GM23248 (cell line): ENCODE data around the gene CTAG1A. TPM values are rescaled to one million over a fixed set of nuclear protein-coding genes. Genes with fewer than 3 reads are reported as not detected.

Experiments
- DNase-seq: peaks from one replicate; pipeline ENCODE4 v3.0.0-alpha.2; 2015
- H2AFZ ChIP-seq: fragments of 200-600 bp; sonication (generic); 2 replicates; pipeline ENCODE4 v1.6.1; 2016; ENCODE audit warnings: antibody characterized with exemption
- H3F3A ChIP-seq: fragments of 200-600 bp; sonication (generic); 2 replicates; pipeline ENCODE4 v1.6.1; 2016; ENCODE audit warnings: mild to moderate bottlenecking, antibody characterized with exemption, mixed run types; ENCODE audit not compliant: insufficient read depth
- H3K27ac ChIP-seq: fragments of 200-600 bp; sonication (generic); 2 replicates; pipeline ENCODE4 v1.5.1; 2016; ENCODE audit warnings: mild to moderate bottlenecking
- H3K27me3 ChIP-seq: fragments of 200-600 bp; sonication (generic); replicated peaks from 2 replicates; pipeline ENCODE4 v1.6.1; 2016; ENCODE audit warnings: mild to moderate bottlenecking; ENCODE audit not compliant: insufficient read depth
- H3K36me3 ChIP-seq: fragments of 200-600 bp; sonication (generic); 2 replicates; pipeline ENCODE4 v1.6.1; 2016; ENCODE audit warnings: low read depth, mild to moderate bottlenecking
- H3K4me1 ChIP-seq: fragments of 200-600 bp; sonication (generic); 2 replicates; pipeline ENCODE4 v1.6.1; 2016; ENCODE audit warnings: mild to moderate bottlenecking; ENCODE audit not compliant: insufficient read depth
- H3K4me2 ChIP-seq: fragments of 200-600 bp; sonication (generic); one replicate; pipeline ENCODE4 v1.6.1; 2016; ENCODE audit warnings: mild to moderate bottlenecking; ENCODE audit not compliant: unreplicated experiment
- H3K4me3 ChIP-seq: fragments of 200-600 bp; sonication (generic); 2 replicates; pipeline ENCODE4 v1.5.1; 2016; ENCODE audit warnings: mild to moderate bottlenecking
- H3K79me2 ChIP-seq: fragments of 200-600 bp; sonication (generic); 2 replicates; pipeline ENCODE4 v1.6.1; 2016; ENCODE audit warnings: mild to moderate bottlenecking; ENCODE audit not compliant: insufficient read depth
- H3K9ac ChIP-seq: fragments of 200-600 bp; sonication (generic); 2 replicates; pipeline ENCODE4 v1.6.1; 2016; ENCODE audit warnings: mild to moderate bottlenecking
- H3K9me2 ChIP-seq: fragments of 200-600 bp; sonication (generic); 2 replicates; pipeline ENCODE4 v1.6.1; 2016; ENCODE audit warnings: mixed run types, mild to moderate bottlenecking, moderate library complexity; ENCODE audit not compliant: insufficient read depth
- H3K9me3 ChIP-seq: fragments of 200-600 bp; sonication (generic); one replicate; pipeline ENCODE4 v1.6.1; 2017; ENCODE audit warnings: low read depth
- H4K20me1 ChIP-seq: fragments of 200-600 bp; sonication (generic); 2 replicates; pipeline ENCODE4 v1.6.0; 2016; ENCODE audit not compliant: insufficient read depth
- EZH2 ChIP-seq: fragments of 200-600 bp; sonication (generic); IDR thresholded peaks from 2 replicates; pipeline ENCODE4 v1.6.1; 2018; ENCODE audit warnings: antibody characterized with exemption, mild to moderate bottlenecking; ENCODE audit not compliant: insufficient read depth, poor library complexity, severe bottlenecking
- EZH2phosphoT487 ChIP-seq: fragments of 200-600 bp; sonication (generic); IDR thresholded peaks from 2 replicates; pipeline ENCODE4 v1.6.1; 2018; ENCODE audit warnings: antibody characterized with exemption, moderate library complexity, mild to moderate bottlenecking, low read depth; ENCODE audit not compliant: insufficient read depth
- WGBS, 2 experiments: methylation state at CpG; one replicate each; pipeline ENCODE4 v1.1.6; 2015 to 2017; ENCODE audit warnings: low lambda C conversion rate in 2 of 2, low coverage in 1 of 2; ENCODE audit errors: missing lambda C conversion rate in 2 of 2; 5-methylcytosine and 5-hydroxymethylcytosine counted together
- in situ Hi-C: fragments of 300-500 bp; cut with MboI; formaldehyde crosslinking; loops from 2 replicates; pipeline ENCODE4 v1.15.0; 2020
- polyA plus RNA-seq: library from polyadenylated mRNA; unstranded; fragments of >200 nt; fragmentation: Nextera tagmentation; extraction: Ambion mirVana; gene quantifications from 2 replicates; pipeline ENCODE4 v1.2.1, GENCODE V29; 2016
- total RNA-seq: library from RNA; depleted of rRNA; stranded (reverse); fragments of >200 nt; shearing (Covaris generic); gene quantifications from 2 replicates; pipeline ENCODE4 v1.2.3, GENCODE V29; 2014

CTAG1A gene
- total and polyA plus RNA-seq, 2 experiments from 2014 or later = not detected

GRCh38 chrX:154593201-154593600, 8.3 kb downstream of the CTAG1A start:
- Histone ChIP-seq H3K4me2 (no peak overlapping the region), H2AFZ (no peak overlapping the region), H3K4me1 (peaks cover 14% of the 10 kb centered on the region), H3K79me2 (no peaks in the 10 kb centered on the region), H3F3A (peaks cover 9% of the 10 kb centered on the region; the same call in 1 of the 2 replicates), H3K9ac (no peak overlapping the region), H4K20me1 (no peaks in the 10 kb centered on the region; the same call in 1 of the 2 replicates), H3K36me3 (no peaks in the 10 kb centered on the region), H3K27me3 (no peaks in the 10 kb centered on the region), H3K9me2 (no peaks in the 10 kb centered on the region), H3K9me3 (no peaks in the 10 kb centered on the region), H3K27ac (no peak overlapping the region), H3K4me3 (no peak overlapping the region)
- in situ Hi-C loops = loop anchor here (25.0 kb wide), 1 partner anchor 244 kb away; the partner anchor contains the start of gene SMIM9
- no peak for DNase-seq
- TF ChIP-seq EZH2phosphoT487 = no peak
- no peak for TF ChIP-seq EZH2
- 61 to 65% methylated on average over 4 to 5 of the region's 5 CpGs for WGBS, 2 experiments

- H3K36me3 ChIP-seq = no peaks in the 10 kb centered on the region
- in situ Hi-C loops = loop anchor here (25.0 kb wide), 1 partner anchor 243 kb away; the partner anchor contains the start of gene SMIM9
- H3K9me2 ChIP-seq = no peaks in the 10 kb centered on the region
- H3K4me2 ChIP-seq = no peak overlapping the region
- no peaks in the 10 kb centered on the region for H3K79me2 ChIP-seq
- H3K27ac ChIP-seq = no peak overlapping the region
- H3K9me3 ChIP-seq = no peaks in the 10 kb centered on the region
- no peak for DNase-seq
- peaks cover 9% of the 10 kb centered on the region; the same call in 1 of the 2 replicates for H3F3A ChIP-seq
- no peak overlapping the region for H3K9ac ChIP-seq
- no peak overlapping the region for H2AFZ ChIP-seq
- no peaks in the 10 kb centered on the region; the same call in 1 of the 2 replicates for H4K20me1 ChIP-seq
- WGBS, 2 experiments = 40 to 54% methylated on average over 4 of the region's 4 CpGs
- H3K4me1 ChIP-seq = peaks cover 14% of the 10 kb centered on the region
- no peak overlapping the region for H3K4me3 ChIP-seq
- no peak for TF ChIP-seq EZH2
- no peaks in the 10 kb centered on the region for H3K27me3 ChIP-seq
Measured at GRCh38 chrX:154594491-154594890, 9.6 kb downstream of the CTAG1A start.

- Histone ChIP-seq H3K4me2 (peak overlapping the region; percentile 12), H3K4me1 (peaks cover 17% of the 10 kb centered on the region), H3F3A (peaks cover 9% of the 10 kb centered on the region; the same call in 1 of the 2 replicates), H3K27me3 (no peaks in the 10 kb centered on the region), H4K20me1 (no peaks in the 10 kb centered on the region; the same call in 1 of the 2 replicates), H3K9me2 (no peaks in the 10 kb centered on the region), H3K9ac (0 out of 2 replicates have a peak overlapping the region, but pooled peaks have one; percentile 5), H3K9me3 (no peaks in the 10 kb centered on the region), H3K36me3 (no peaks in the 10 kb centered on the region), H3K4me3 (no peak overlapping the region), H3K79me2 (no peaks in the 10 kb centered on the region), H3K27ac (peak overlapping the region; percentile 52), H2AFZ (no peak overlapping the region; the same call in 1 of the 2 replicates)
- TF ChIP-seq EZH2phosphoT487 (no peak), EZH2 (no peak)
- 75 to 88% methylated on average over 2 of the region's 2 CpGs for WGBS, 2 experiments
- in situ Hi-C loops = loop anchor here (25.0 kb wide), 1 partner anchor 242 kb away; the partner anchor contains the start of gene SMIM9
- no peak for DNase-seq
Measured at GRCh38 chrX:154595559-154596249, 10.8 kb downstream of the CTAG1A start.

GRCh38 chrX:154596290-154596929, 11.5 kb downstream of the CTAG1A start:
- H3K36me3 ChIP-seq = no peaks in the 10 kb centered on the region
- H3K27ac ChIP-seq = peak overlapping the region; percentile 52
- in situ Hi-C loops = loop anchor here (25.0 kb wide), 1 partner anchor 241 kb away; the partner anchor contains the start of gene SMIM9
- 0% methylated on average over 2 to 3 of the region's 3 CpGs for WGBS, 2 experiments
- peak overlapping the region; percentile 12 for H3K4me2 ChIP-seq
- no peaks in the 10 kb centered on the region for H3K9me3 ChIP-seq
- H3F3A ChIP-seq = peaks cover 9% of the 10 kb centered on the region; the same call in 1 of the 2 replicates
- peak; percentile 73 for DNase-seq
- no peaks in the 10 kb centered on the region for H3K79me2 ChIP-seq
- 0 out of 2 replicates have a peak overlapping the region, but pooled peaks have one; percentile 5 for H3K9ac ChIP-seq
- TF ChIP-seq EZH2 = no peak
- TF ChIP-seq EZH2phosphoT487 = no peak
- H3K27me3 ChIP-seq = no peaks in the 10 kb centered on the region
- H2AFZ ChIP-seq = no peak overlapping the region
- no peaks in the 10 kb centered on the region; the same call in 1 of the 2 replicates for H4K20me1 ChIP-seq
- H3K4me3 ChIP-seq = no peak overlapping the region
- H3K4me1 ChIP-seq = peaks cover 23% of the 10 kb centered on the region
- H3K9me2 ChIP-seq = no peaks in the 10 kb centered on the region
